ENCODE measurements around the gene ATP2B3. TPM values are rescaled to one million over a fixed set of nuclear protein-coding genes. Genes with fewer than 3 reads are reported as not detected.

Gene ATP2B3
- total RNA-seq, 4 donors from 2014 or later: 0.09 to 3.5 TPM; not detected in 2

DNA sequence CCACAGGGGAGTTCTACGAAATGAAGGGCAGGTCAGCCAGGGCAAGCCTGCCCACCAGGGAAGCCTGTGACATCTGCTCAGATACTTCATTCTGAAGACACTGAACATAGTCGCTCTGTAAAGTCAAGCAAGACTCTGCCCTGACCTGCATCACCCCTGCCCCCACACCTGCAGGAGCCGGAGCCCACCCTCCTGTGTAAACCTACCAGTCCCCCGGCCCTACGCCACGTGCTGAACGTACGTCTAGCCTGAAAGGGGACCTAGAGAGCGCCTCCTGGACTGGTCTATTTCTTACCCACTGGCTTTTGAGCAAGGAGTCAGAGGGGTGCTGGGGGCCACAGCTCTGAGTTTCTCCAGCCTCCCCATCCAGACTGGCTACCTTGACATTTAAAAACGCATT is 69.9 kb downstream of the ATP2B3 start:
- no peaks in the 10 kb centered on the region for H3K9me3 ChIP-seq
- H3K4me3 ChIP-seq: no peak overlapping the region
- no peak for TF ChIP-seq POLR2A (IDR thresholded peaks at IDR 0.05)
- TF ChIP-seq, protein P1, sequence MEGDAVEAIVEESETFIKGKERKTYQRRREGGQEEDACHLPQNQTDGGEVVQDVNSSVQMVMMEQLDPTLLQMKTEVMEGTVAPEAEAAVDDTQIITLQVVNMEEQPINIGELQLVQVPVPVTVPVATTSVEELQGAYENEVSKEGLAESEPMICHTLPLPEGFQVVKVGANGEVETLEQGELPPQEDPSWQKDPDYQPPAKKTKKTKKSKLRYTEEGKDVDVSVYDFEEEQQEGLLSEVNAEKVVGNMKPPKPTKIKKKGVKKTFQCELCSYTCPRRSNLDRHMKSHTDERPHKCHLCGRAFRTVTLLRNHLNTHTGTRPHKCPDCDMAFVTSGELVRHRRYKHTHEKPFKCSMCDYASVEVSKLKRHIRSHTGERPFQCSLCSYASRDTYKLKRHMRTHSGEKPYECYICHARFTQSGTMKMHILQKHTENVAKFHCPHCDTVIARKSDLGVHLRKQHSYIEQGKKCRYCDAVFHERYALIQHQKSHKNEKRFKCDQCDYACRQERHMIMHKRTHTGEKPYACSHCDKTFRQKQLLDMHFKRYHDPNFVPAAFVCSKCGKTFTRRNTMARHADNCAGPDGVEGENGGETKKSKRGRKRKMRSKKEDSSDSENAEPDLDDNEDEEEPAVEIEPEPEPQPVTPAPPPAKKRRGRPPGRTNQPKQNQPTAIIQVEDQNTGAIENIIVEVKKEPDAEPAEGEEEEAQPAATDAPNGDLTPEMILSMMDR (IDR thresholded peaks at IDR 0.05): no peak
- H3K27me3 ChIP-seq: no peaks in the 10 kb centered on the region
- intact Hi-C loops (cut with DNase I; ENCODE audit: low total_unique reads): no loop called here
- no peak for DNase-seq
- H3K27ac ChIP-seq: no peak overlapping the region
- H3K4me1 ChIP-seq: no peaks in the 10 kb centered on the region
- H3K36me3 ChIP-seq: no peaks in the 10 kb centered on the region

DNA sequence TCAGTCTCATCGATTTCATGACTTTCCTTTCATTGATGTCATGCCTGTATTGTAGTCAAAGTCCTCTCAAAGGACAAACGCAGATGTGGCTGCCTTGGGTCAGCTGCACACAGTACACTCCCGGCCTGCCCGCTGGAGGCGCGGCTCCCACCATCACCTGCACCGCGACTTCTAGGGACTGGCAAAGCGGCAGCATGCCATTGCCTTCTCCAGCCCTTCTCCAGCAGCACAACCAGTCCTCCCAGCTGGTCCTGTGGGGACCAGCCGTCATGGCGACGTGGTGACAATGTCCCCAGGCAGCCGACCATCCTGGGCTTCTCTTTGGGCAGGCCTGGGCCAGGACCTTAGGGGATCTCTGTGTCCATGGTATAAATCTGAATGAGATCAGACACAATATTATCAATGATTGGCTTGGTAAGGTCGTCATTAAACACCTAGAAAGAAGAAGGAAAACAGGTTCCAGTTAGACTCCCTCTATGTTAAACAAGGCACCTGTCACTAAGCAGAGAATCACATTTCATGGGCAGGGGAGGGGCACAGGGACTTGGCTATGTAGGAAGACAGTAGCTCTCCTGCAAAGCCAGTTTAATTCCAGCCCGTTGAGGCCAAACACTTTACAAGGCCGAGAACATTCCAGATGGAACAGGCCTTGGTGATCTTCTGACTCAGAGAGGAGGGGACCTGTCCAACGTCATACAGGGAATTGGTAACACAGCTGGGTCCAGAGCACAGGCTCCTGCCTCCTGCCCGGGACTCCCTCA is 70.8 kb downstream of the ATP2B3 start:
- H3K36me3 ChIP-seq: no peaks in the 10 kb centered on the region
- DNase-seq: no peak

DNA sequence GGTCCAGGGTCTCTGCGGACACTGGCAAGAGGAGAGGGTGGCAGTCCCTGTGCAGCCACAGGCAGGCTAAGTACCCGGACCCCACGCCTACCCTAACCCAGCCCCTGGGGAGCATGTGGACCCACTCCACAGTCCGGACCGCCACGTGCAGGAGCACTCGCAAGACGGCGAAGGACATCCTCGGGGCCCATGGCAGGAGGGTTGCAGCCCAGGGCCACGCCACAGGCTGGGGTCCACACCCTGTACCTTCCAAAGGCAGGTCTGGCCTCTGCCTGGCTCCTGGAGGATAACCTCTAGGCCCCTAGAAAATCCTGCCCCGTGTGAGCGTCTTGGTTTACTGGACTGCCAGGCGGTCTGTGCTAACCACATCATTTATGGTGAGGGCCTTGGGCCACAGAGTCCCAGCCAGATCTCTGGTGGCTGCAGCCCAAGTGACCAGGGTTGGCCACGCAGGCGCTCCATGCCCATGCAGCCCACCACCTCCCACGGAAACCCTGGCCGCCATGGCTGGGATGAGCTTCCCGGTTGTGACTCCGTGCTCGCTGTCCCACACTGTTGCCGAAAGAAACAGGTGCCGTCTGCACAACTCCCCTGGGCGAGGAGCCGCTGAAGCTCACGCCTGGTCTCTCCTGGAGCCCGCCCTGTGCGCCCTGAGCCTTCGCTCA is 71.5 kb downstream of the ATP2B3 start:
- Histone ChIP-seq H3K9me3 (no peaks in the 10 kb centered on the region), H3K27ac (no peak overlapping the region), H3K4me3 (no peak overlapping the region), H3K4me1 (no peaks in the 10 kb centered on the region), H3K36me3 (no peaks in the 10 kb centered on the region), H3K27me3 (no peaks in the 10 kb centered on the region)
- intact Hi-C loops (cut with DNase I; ENCODE audit: low total_unique reads): no loop called here
- no peak for TF ChIP-seq POLR2A (IDR thresholded peaks at IDR 0.05)
- TF ChIP-seq, protein P1 (IDR thresholded peaks at IDR 0.05): no peak
- DNase-seq: no peak

More for the DNA sequence above, 70.8 kb downstream of the ATP2B3 start:
- no peaks in the 10 kb centered on the region for H3K4me1 ChIP-seq
- no peaks in the 10 kb centered on the region for H3K27me3 ChIP-seq
- intact Hi-C loops (cut with DNase I; ENCODE audit: low total_unique reads): no loop called here
- TF ChIP-seq POLR2A (IDR thresholded peaks at IDR 0.05): no peak
- TF ChIP-seq, protein P1 (IDR thresholded peaks at IDR 0.05): no peak
- H3K4me3 ChIP-seq: no peak overlapping the region
- no peaks in the 10 kb centered on the region for H3K9me3 ChIP-seq
- no peak overlapping the region for H3K27ac ChIP-seq

DNA sequence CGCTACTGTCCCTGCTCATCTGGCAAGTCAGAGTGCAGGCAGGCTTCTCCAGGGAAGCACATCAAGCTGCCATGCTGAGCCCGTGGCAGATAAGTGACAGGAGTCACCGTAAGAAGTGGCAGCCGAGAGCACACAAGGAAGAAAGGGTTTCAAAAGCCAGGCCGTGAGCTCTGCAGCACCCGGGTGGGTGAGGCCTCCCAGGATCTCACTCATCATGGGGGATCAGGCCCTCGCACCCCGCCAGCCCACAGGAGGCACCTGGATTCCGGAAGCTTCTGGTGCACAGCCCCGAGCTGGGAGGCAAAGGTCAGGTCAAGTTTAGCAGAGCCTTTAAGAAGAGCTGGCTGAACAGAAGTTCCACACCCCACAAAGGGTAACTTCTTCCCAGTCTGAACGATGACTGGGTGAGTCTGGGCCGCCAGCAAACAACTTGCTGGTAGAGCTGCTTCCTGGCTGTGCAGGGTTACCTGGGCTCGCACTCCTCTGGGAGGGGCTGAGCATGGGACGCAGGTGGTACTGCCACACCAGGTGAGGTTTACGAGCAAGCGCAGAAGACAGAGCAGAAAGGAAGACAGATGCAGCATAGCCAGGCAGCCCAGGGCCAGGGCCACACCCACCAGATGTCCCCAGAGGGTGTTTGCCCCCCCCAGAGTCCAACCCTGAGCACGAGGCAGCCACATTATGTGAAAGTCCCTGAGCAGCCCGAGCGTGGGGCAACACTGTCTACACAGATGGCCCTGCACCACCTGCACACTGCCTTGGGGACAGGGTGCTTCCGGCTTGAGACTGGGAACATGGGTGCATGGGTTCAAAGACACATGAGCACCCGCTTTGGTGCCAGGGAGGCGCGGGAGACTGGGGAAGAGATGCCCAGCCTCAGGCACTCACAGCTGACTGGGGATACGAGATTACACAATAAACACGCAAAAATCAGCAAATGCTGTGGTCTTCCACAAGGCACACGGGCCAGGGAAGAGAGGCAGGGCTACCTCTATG is 73.8 kb downstream of the ATP2B3 start:
- no peak for DNase-seq
- H3K4me1 ChIP-seq: no peaks in the 10 kb centered on the region

More for the DNA sequence above, 73.8 kb downstream of the ATP2B3 start:
- Histone ChIP-seq H3K27me3 (no peaks in the 10 kb centered on the region), H3K27ac (no peak overlapping the region), H3K4me3 (no peak overlapping the region), H3K9me3 (no peaks in the 10 kb centered on the region), H3K36me3 (no peaks in the 10 kb centered on the region)
- TF ChIP-seq POLR2A (IDR thresholded peaks at IDR 0.05): no peak
- TF ChIP-seq, protein P1 (IDR thresholded peaks at IDR 0.05): no peak
- intact Hi-C loops (cut with DNase I; ENCODE audit: low total_unique reads): no loop called here
